NOMO-1 (cell line): ENCODE data around the gene SAMD4A.
A peak's percentile ranks its signal among the peaks of the same experiment; 100 is the strongest.
"Not testable (repeated sequence)": the region's sequence is repeated elsewhere in the genome, so short reads cannot be mapped to it uniquely, and the experiment has no call there.

Source experiments
- DNase-seq, 2 experiments: peaks; one replicate each; lab custom pipeline; 2025; ENCODE audit not compliant: unreplicated experiment in 2 of 2; lab: John Stamatoyannopoulos, UW

Gene SAMD4A

DNA sequence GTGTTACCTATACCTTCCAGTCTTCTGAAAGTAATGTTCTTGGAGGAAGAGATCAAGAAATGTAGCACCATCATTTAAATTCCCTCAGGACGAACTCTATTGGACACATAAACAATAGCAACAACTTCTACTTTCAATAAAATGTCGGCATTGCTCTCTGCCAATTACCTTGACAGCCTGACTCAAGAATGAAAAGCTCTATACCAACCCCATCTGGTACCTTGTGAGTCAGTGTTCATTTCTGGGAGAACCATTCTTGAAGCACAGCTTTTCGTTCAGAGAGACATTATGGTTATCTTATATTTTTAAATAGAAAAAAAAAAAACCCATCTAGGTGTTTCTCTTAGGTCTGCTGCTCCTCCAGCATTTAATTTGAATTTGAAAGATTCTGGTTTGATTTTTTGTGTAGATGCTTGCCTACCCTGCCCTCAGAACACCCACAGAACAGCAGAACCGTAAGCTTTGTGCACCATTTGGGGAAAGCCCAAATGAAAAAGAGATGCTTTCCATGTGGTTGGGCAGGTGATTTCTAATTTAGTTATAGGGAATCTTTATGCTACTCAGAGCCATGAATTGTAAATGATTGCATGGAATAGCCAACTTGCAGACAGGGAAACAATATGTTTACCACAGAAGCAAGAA lies 156.0 kb downstream of the SAMD4A start:
- DNase-seq, result peak in 1 of 2 experiments; percentile 3

DNA sequence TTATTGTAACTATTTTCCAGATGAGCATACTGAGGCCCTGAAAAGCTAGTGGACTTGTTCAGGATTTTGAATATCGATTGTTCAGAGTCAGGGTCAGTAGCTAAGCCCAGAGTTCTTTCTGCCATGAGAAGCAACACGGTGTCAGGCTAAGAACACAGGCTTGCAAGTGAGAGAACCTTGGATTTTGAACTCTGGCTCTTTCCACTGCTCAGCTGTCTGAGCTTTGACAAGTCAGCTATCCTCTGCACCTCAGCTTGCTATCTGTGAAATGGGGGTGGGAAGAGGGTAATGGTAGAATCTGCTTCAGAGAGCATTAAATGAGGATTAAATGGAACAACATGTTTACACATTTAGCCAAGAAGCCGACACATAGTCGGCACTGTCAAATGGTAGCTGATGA lies 157.2 kb downstream of the SAMD4A start:
- DNase-seq, result no peak

DNA sequence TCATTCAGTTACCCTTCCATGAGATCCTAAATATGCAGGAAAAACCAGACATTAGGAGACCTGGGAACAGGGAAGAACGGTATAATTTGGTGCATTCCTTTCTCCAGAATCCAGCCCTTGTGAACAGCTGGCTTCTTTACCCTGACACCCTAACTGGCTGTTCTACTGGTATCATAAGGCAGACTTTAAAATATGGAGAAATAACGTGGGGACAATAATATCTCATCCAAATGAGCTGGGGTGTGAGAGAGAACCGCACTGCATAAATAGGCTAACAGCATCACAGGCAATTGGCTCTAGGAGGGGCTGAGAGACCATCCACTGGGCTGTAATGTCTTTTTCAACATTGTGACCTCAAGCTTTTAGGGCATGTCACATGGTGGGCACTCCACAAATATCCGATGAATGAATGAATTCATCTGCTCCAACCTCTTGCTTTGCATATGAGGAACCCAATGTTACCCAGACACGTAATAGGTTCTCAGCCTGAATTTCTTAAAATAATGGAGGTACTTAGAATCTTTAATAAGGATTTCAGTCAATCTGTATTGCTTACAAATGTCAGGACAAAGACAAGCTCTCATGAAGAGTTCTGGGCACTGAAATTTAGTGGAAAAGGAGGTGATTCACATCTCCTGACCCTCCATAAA lies 157.9 kb downstream of the SAMD4A start:
- DNase-seq, result no peak

DNA sequence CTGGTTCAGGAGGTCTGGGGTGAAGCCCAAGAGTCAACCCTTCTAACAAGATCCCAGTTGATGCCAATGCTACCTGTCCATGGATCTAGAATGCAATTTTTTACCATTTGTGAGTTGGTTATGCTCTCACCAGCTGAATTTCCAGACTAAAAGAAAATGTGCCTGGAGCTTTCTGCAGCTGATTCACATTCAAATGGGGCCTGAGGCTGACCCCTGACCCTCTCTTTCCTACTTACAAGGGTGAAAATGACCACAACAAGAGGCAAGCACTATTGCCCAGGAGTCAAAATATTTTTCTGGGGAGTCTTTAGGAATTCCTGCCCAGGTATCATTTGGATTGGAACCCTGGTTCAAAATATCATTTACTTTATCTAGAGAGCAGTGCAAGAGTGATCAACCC lies 159.1 kb downstream of the SAMD4A start:
- DNase-seq, result no peak

DNA sequence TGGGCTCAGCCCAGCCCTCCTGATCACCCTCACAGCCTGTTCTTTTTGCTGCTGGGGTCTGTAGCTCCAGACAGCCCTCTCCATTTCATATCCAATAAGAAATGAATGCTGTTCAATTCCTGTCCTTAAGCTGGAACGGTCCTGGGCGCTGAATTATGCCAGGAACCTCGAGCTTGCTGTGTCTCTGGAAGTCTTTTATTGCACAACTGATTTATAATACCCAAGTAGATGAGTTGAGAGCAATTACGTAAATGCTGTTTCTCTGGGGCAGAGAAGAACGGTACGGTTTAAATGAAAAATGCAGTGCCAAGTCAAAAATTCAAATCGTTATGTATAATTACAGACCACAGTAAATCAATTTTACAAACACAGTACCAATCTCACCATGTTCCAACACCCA lies 161.0 kb downstream of the SAMD4A start:
- peak in 1 of 2 experiments; percentile 7 for DNase-seq

DNA sequence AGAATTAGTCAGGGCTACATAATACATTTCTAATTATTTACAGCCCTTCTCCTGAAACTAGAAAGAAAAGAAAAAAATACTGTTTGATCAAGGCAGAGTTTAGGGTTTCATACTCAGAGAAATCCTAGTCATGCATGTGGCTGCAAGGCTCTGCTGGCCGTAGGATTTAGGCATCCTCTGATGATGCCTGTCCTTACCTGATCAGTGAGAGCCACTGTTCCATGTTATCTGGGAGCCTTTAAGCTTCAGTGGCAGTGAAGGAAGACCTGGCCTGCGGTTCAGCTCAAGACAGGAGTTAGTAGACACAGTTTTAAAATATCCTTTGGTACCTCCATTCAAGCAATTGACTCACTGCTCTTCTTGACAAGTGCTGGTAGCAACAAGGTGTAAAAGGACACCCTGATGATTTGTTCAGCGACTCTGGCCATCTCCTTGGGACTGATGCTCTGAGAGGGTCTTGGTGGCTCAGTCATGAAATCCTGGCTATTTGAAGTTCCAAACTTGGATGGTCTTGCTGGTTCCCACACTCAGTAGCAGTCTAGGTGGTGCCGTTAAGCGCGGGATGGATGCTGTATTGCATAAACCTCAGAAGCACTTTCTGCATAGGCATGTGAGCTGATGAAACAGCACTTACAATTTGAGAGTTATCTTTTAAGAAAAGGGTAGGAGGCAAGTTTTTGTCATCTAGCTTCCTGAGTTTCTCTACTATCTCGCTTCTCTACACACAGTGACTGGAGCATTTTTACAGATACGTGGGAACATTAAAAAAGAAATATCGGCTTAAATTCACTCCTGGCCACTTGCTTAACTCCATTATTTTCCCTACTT lies 162.0 kb downstream of the SAMD4A start:
- DNase-seq, result no peak

DNA sequence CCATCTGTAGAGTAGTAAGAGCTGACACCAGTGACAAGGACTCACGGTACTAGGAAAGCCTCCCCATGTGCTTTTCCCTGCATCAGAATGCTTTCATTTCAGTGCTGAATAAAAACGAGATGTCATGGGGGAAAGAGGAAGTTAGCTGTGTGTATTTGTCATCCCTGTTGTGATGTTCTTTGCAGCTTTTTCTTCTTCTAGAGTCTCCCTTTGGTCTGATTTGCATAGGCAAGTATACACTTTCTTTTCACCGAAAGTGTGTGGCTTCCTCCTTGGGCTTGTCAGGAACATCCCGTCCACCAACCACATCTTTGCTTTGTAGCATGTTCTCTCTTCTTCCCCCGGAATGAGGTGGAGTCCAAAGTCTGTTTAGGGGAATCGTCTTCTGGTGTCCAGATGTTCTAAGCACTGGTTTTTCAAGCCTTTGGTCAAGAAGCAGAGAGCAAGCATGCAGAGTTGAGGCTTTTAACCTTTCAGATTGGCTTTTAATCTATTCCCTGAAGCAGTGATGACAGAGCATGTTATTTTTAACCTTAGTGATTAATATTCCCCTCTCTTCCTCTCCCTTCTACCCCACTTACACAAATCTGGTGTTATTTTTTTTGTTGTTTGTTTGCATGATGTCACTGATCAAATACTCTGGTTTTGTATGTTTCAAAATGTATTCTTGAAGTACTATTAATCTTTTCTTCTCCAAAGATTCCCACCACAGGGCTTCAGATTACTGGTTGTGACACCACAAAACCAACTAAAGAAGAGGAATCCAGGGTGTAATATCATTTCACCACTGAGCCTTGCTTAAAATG lies 163.4 kb downstream of the SAMD4A start:
- peak; percentile 11 to 80 for DNase-seq

DNA sequence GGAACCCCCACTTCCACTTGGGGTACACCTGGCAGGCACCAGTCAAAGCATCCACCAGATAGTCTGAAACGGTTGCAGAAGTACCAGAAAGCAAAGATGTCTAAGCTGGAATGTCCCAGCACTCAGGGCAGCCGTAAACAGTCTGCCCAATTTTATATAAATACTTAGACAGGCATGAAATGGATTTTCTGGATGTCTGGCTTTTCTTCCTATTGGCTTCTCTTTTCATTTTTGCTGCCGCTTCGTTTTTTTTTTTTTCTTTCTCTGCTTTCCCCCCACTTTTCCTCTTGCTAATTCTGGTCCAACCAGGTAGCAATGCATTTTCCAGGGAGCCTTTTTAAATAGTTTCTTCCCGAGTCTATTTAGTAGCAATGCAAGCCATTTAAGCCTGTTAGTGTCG lies 168.0 kb downstream of the SAMD4A start:
- DNase-seq, result no peak

DNA sequence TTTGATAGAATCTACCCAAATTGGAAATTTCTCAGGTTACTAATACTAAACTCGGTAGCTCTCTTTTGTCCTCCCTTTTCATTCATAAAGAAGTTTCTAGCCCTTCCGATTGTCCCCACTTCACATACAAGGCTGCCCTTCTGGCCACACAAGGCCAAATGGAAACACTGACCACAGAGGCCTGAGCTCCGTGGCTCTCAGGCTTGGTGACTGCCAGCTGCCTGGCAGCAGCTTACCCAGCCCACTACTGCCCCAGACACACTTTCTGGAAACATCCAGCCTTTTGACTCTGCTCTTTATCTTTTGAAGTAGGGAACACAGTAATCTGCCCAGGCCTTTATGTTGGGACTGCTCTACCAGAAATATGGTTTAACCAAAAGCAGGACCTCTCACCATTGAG lies 168.5 kb downstream of the SAMD4A start:
- no peak for DNase-seq

DNA sequence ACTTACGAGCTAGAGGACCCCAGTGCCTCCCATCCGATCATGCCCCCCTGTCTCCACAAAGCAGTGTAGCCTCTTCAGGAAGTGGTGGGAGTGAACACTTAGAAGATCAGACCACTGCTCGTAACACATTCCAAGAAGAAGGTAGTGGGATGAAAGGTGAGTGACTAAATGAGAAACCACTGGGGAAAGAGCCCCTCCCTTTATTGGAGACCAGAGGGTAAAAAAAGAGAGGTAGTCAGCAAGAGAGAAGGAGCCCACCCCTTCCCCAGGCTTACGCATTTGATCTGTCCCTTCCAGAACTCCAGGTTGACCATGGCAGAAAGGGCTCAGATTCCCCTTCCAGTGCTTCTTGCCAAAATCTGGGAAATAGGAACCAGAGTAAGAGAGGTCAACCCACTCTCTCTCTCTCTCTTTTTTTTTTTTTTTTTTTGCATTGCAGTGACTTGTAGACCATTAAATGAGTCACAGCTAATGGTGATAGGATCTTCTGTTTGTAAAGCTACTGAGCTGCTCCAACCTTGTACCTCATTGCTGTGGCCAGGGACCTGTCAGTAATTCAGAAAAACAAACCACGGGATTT lies 170.3 kb downstream of the SAMD4A start:
- DNase-seq, result no peak

DNA sequence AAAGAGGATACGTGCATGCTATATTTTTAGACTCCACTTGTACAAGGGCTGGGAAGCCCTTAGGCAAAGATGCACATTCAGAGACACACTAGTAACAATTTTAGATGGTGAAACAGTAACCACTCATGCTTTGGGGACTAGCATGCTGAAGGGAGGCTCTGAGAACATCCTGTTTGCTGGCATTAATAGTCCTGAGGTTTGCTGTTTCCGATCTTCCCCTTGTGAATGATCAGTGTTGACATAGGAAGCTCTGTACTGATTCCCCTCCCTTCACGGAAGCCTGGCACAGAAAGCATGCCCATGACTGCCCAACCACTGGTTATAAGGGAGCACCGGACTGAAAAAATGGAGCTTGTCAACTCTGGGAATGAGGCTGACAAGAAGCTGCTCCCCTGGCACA lies 171.1 kb downstream of the SAMD4A start:
- no peak for DNase-seq

DNA sequence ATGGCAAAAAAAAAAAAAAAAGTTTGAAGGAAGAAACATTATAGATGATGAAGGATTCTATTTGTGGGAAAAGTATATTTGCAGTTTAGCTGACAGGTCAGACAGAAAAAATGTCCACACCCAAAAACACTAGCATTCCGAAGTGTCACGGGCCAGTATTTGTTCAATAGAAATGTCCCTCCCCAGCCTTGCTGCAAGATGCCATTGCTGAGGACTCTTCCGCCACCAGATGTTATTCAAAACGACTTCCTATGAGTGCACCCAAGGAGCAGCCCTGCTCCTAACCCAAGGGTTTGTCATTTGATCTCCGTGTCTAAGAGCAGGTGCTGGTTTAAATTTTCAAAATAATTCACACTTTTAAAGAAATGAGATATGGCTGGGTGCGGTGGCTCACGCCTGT lies 172.6 kb downstream of the SAMD4A start:
- no peak for DNase-seq

DNA sequence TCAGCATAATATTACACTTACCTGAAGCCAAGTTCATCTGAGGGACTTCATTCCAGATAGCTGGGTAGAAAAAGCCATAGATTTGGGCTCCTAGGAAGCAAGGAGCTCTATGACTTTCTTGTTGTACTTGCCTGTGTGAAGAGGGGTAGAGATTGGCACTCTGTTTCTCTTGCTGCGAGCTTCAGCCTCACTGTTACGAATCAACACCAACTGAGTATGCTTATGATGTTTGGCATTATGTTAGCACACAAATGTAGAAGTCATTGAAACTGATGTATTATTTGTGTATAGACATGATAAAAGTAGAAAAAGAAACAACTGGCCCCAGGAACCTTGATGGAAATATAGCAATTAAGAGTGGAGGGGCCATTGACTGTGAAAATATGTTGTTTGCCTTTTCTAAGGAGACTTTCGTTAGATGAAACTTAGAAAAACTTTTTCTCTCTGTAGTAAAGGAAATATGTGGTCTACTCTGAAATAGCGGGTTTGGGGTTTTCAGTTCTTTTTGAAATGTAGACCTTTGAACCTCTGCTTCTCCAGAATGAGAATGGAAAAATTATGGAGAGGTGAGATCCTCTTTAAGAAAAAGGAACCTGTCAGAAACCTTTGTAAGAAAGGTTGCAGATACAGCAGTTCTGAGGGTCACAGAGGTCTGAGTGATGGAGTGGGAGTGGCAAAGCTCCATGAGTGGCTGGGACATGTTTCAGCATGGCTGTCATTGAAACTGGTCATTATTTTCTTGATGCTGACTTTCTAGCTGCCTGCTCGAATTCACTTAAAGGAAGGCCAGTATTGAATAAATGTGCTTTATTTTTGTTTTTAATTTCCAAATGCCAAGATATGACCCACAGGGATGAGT lies 175.8 kb downstream of the SAMD4A start:
- DNase-seq, result no peak

DNA sequence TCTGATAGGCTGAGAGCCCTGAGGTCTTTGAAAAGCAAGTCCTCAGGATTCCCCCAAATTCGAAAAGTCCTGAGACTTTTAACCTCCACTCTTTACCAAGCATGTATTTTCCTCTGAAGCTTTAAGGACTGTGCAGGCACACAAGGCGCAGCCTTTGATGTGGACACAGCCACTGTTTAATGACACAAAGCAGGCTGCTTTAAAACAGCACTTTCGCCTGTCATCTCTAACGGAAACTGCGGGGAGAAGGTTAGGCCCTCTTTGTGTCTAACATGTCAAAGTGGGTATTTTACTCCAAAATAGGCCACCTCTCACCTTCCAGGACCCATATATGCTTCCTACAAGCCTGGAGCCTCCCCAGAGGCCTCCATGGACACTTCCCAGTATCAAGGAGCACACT lies 176.5 kb downstream of the SAMD4A start:
- no peak for DNase-seq

DNA sequence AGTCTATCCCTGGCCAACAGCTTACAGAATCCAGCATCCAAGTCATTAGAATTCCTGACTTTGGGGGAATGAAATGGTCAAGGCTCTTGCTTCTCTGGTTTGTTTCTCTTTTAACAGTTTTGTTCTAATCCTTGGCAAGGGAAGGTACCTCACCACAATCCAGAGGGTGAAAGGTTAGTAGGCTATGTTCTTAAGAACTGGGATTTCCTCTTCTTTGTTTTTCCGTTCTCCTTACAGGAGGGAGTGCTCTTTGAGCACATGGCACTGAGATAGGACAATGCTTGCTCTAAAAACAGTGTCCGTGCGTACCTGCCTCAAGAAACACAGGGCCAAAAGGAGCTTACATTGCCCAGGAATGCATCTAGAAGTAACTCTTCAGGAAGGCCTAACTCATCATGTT lies 179.1 kb downstream of the SAMD4A start:
- no peak for DNase-seq

DNA sequence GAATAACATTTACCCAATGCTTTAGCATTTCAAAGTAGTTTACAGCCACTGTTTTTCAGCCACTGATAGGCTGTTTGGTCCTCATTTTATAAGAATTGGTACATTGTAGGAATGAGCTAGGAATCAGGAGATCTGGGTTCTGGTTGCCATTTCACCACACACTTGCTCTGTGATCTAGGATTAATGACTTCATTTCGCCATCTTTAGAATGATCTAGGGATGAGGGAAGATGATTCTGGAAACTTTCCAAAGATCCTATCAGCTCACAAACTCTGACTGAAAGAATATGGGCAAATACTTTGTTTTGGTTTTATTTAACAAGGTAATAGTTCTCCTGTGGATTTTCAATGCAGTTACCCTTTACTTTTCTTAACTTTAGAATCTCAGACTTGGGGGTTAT lies 180.7 kb downstream of the SAMD4A start:
- DNase-seq, result no peak

DNA sequence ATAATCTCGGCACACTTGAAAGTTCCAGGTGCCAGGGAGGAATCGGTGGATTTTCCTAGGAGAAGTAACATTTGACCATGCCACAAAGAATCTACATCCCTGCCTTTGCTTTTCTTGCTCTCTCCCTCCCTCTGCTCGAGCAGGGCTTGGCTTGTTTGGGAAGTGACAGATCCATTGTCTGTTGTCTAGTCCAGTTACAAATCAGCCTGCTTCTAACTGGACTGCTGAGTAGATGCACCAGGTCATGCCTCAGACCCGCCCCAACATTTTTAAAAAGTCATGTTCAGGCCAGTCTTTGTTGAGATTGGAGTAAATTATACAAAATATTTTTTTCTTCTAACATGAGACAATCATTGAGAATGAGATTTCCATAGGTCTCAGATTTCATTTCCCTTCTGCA lies 182.3 kb downstream of the SAMD4A start:
- no peak for DNase-seq

DNA sequence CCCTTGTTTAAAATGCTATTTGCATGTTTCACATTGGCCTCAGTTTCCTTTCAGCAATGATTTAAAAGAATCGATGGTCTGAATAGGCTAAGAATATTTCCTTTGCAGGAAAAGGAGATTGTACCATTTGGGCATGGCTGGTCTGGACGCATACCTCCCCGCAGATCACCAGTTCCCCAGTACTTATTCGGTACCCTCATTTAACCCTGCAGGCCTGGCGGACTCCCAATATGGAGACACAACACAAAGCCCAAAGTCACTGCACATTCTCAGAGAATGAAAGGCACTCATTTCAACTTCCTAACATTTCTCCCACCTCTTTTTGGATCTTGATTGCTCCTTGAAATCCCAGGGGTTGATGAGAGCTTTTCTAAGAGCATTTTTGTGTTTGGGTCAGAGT lies 182.8 kb downstream of the SAMD4A start:
- DNase-seq, result no peak

DNA sequence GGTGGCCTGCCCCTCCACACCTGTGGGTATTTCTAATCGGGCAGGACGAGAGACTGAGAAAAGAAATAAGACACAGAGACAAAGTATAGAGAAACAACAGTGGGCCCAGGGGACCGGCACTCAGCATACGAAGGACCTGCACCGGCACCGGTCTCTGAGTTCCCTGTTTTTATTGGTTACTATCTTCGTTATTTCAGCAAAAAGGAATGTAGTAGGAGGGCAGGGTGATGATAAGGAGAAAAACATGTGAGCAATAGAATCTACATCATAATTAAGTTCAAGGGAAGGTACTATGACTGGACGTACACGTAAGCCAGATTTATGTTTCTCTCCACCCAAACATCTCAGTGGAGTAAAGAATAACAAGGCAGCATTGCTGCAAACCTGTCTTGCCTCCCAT lies 185.7 kb downstream of the SAMD4A start:
- not testable (repeated sequence) for DNase-seq

DNA sequence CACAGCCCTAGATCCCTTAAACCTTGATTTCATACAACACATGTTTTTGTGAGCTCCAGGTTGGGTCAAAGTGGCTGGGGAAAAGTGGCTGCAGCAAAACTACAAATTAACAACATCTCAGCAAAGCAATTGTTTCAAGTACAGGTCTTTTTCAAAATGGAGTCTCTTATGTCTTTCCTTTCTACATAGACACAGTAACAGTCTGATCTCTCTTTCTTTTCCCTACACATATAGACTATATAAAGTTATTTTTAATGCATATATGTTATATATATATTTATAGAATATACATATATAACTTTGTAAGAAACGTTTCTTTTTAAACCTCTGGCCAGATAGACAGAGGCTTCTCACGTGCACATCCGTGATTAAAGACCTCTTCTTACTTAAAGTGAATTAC lies 186.5 kb downstream of the SAMD4A start:
- not testable (repeated sequence) for DNase-seq
